Activated CD8-positive, alpha-beta memory T cell treated with anti-CD3 and anti-CD28 coated beads, Interleukin-2, amount 10 ng/mL, durations not matched to agents 7 days and 5 days (primary cell): Measurements from ENCODE around the gene RBM15B. TPM values are rescaled to one million over a fixed set of nuclear protein-coding genes. Genes with fewer than 3 reads are reported as not detected.
"Not testable (repeated sequence)": the region's sequence is repeated elsewhere in the genome, so short reads cannot be mapped to it uniquely, and the experiment has no call there.

Source experiments
- ATAC-seq: fragments of 150-1000 bp; cut with Tn5 transposase; one replicate; pipeline ENCODE4 v1.10.0; 2021; ENCODE audit warnings: moderate library complexity
- CTCF ChIA-PET: fragments of 350-600 bp; sonication (Branson Sonifier 250); formaldehyde crosslinking; loops from one replicate; lab custom pipeline; 2021; ENCODE audit warnings: antibody characterized with exemption; lab: Charles Lee
- DNase-seq: peaks from one replicate; pipeline ENCODE4 v3.0.0-alpha.2; 2020
- H3K27ac Mint-ChIP-seq: one replicate; pipeline ENCODE4 v1.8.0; 2021; ENCODE audit warnings: mild to moderate bottlenecking, mixed read lengths
- H3K27me3 Mint-ChIP-seq: one replicate; pipeline ENCODE4 v1.8.0; 2021; ENCODE audit warnings: mixed read lengths
- H3K36me3 Mint-ChIP-seq: one replicate; pipeline ENCODE4 v1.8.0; 2021; ENCODE audit warnings: mild to moderate bottlenecking, mixed read lengths
- H3K4me1 Mint-ChIP-seq: one replicate; pipeline ENCODE4 v1.8.0; 2021; ENCODE audit warnings: mixed read lengths
- H3K4me3 Mint-ChIP-seq: one replicate; pipeline ENCODE4 v1.8.0; 2021; ENCODE audit warnings: mild to moderate bottlenecking, moderate library complexity, mixed read lengths
- H3K9me3 Mint-ChIP-seq: one replicate; pipeline ENCODE4 v1.8.0; 2022; ENCODE audit warnings: low read depth, mixed read lengths
- total RNA-seq, 2 experiments: library from RNA; stranded (reverse); gene quantifications; one replicate each; pipeline ENCODE4 v1.2.3, GENCODE V29; 2021

Gene RBM15B
- total RNA-seq, 2 experiments from 2014 or later, result 28.7 to 36.1 TPM

- H3K4me1 Mint-ChIP-seq, H3K36me3 Mint-ChIP-seq, H3K9me3 Mint-ChIP-seq, CTCF ChIA-PET, H3K27me3 Mint-ChIP-seq, DNase-seq, H3K27ac Mint-ChIP-seq, H3K4me3 Mint-ChIP-seq, ATAC-seq: not testable (repeated sequence)
Observed at GRCh38 chr3:51368276-51368675, 22.8 kb upstream of the RBM15B start.

- DNase-seq, result peak; percentile 68
- Mint-ChIP-seq H3K9me3 (no peaks in the 10 kb centered on the region), H3K4me1 (no peaks in the 10 kb centered on the region), H3K4me3 (no peak overlapping the region), H3K27me3 (no peaks in the 10 kb centered on the region), H3K36me3 (peaks cover 3% of the 10 kb centered on the region), H3K27ac (no peak overlapping the region)
- CTCF ChIA-PET, result interaction anchor here (1.0 to 3.0 kb wide), 8 partner anchors 8 to 830 kb away, joined by 3 to 27 read pairs (median 4); no protein-coding TSS in a partner anchor
- ATAC-seq, result peak; percentile 66
Observed at GRCh38 chr3:51371943-51372557, 19.0 kb upstream of the RBM15B start.

GRCh38 chr3:51373658-51374421 lies 17.2 kb upstream of the RBM15B start:
- ATAC-seq, result no peak
- no peak for DNase-seq
- no peaks in the 10 kb centered on the region for H3K27me3 Mint-ChIP-seq
- no peak overlapping the region for H3K27ac Mint-ChIP-seq
- H3K9me3 Mint-ChIP-seq, result no peaks in the 10 kb centered on the region
- no peak overlapping the region for H3K4me3 Mint-ChIP-seq
- H3K36me3 Mint-ChIP-seq, result no peaks in the 10 kb centered on the region
- CTCF ChIA-PET, result no interaction called here
- H3K4me1 Mint-ChIP-seq, result no peaks in the 10 kb centered on the region

- H3K27me3 Mint-ChIP-seq, result no peaks in the 10 kb centered on the region
- no peaks in the 10 kb centered on the region for H3K9me3 Mint-ChIP-seq
- no peak overlapping the region for H3K4me3 Mint-ChIP-seq
- no peak for ATAC-seq
- H3K4me1 Mint-ChIP-seq, result peaks cover 6% of the 10 kb centered on the region
- no peak overlapping the region for H3K27ac Mint-ChIP-seq
- no peak for DNase-seq
- CTCF ChIA-PET, result no interaction called here
- H3K36me3 Mint-ChIP-seq, result no peaks in the 10 kb centered on the region
Observed at GRCh38 chr3:51374456-51374855, 16.6 kb upstream of the RBM15B start.

GRCh38 chr3:51375136-51375535 lies 15.9 kb upstream of the RBM15B start:
- H3K27me3 Mint-ChIP-seq, result no peaks in the 10 kb centered on the region
- ATAC-seq, result no peak
- H3K9me3 Mint-ChIP-seq, result no peaks in the 10 kb centered on the region
- H3K27ac Mint-ChIP-seq, result no peak overlapping the region
- H3K4me1 Mint-ChIP-seq, result peaks cover 9% of the 10 kb centered on the region
- CTCF ChIA-PET, result interaction anchor here (0.6 to 0.7 kb wide), 2 partner anchors 664 to 759 kb away, joined by 3 read pairs; no protein-coding TSS in a partner anchor
- no peaks in the 10 kb centered on the region for H3K36me3 Mint-ChIP-seq
- no peak for DNase-seq
- H3K4me3 Mint-ChIP-seq, result no peak overlapping the region

GRCh38 chr3:51375571-51375970 lies 15.5 kb upstream of the RBM15B start:
- no peak overlapping the region for H3K4me3 Mint-ChIP-seq
- CTCF ChIA-PET, result interaction anchor here (0.6 to 0.7 kb wide), 2 partner anchors 664 to 759 kb away, joined by 3 read pairs; no protein-coding TSS in a partner anchor
- no peaks in the 10 kb centered on the region for H3K36me3 Mint-ChIP-seq
- H3K4me1 Mint-ChIP-seq, result peaks cover 9% of the 10 kb centered on the region
- ATAC-seq (no peak), DNase-seq (no peak)
- no peak overlapping the region for H3K27ac Mint-ChIP-seq
- no peaks in the 10 kb centered on the region for H3K9me3 Mint-ChIP-seq
- no peaks in the 10 kb centered on the region for H3K27me3 Mint-ChIP-seq

GRCh38 chr3:51378065-51378464 lies 13.0 kb upstream of the RBM15B start:
- ATAC-seq (no peak), DNase-seq (no peak)
- peaks cover 11% of the 10 kb centered on the region for H3K4me1 Mint-ChIP-seq
- no peaks in the 10 kb centered on the region for H3K9me3 Mint-ChIP-seq
- CTCF ChIA-PET, result interaction anchor here (1.2 kb wide), 1 partner anchor 702 kb away, joined by 3 read pairs; no protein-coding TSS in a partner anchor
- no peaks in the 10 kb centered on the region for H3K36me3 Mint-ChIP-seq
- no peaks in the 10 kb centered on the region for H3K27me3 Mint-ChIP-seq
- no peak overlapping the region for H3K27ac Mint-ChIP-seq
- H3K4me3 Mint-ChIP-seq, result no peak overlapping the region

GRCh38 chr3:51378726-51379125 lies 12.4 kb upstream of the RBM15B start:
- Mint-ChIP-seq H3K4me1 (peaks cover 17% of the 10 kb centered on the region), H3K9me3 (no peaks in the 10 kb centered on the region), H3K36me3 (no peaks in the 10 kb centered on the region), H3K27ac (no peak overlapping the region), H3K27me3 (no peaks in the 10 kb centered on the region), H3K4me3 (no peak overlapping the region)
- CTCF ChIA-PET, result interaction anchor here (1.2 to 3.6 kb wide), 2 partner anchors 11 to 703 kb away, joined by 3 to 14 read pairs; no protein-coding TSS in a partner anchor
- ATAC-seq (no peak), DNase-seq (no peak)

- Mint-ChIP-seq H3K4me3 (no peak overlapping the region), H3K27ac (no peak overlapping the region), H3K36me3 (peaks cover 2% of the 10 kb centered on the region), H3K9me3 (no peaks in the 10 kb centered on the region), H3K27me3 (no peaks in the 10 kb centered on the region), H3K4me1 (peaks cover 22% of the 10 kb centered on the region)
- ATAC-seq (no peak), DNase-seq (no peak)
- CTCF ChIA-PET, result interaction anchor here (0.8 to 3.6 kb wide), 3 partner anchors 10 to 704 kb away, joined by 3 to 14 read pairs (median 3); no protein-coding TSS in a partner anchor
Observed at GRCh38 chr3:51379301-51379700, 11.8 kb upstream of the RBM15B start.

- H3K36me3 Mint-ChIP-seq, result peaks cover 2% of the 10 kb centered on the region
- no peak overlapping the region for H3K27ac Mint-ChIP-seq
- peaks cover 22% of the 10 kb centered on the region for H3K4me1 Mint-ChIP-seq
- no peaks in the 10 kb centered on the region for H3K27me3 Mint-ChIP-seq
- DNase-seq, result no peak
- ATAC-seq, result no peak
- no peak overlapping the region for H3K4me3 Mint-ChIP-seq
- CTCF ChIA-PET, result interaction anchor here (0.8 to 3.6 kb wide), 4 partner anchors 8 to 408 kb away, joined by 3 to 14 read pairs (median 4); no protein-coding TSS in a partner anchor
- no peaks in the 10 kb centered on the region for H3K9me3 Mint-ChIP-seq
Observed at GRCh38 chr3:51379746-51380455, 11.2 kb upstream of the RBM15B start.

GRCh38 chr3:51380601-51381332 lies 10.3 kb upstream of the RBM15B start:
- H3K9me3 Mint-ChIP-seq, result no peaks in the 10 kb centered on the region
- CTCF ChIA-PET, result interaction anchor here (1.0 to 3.6 kb wide), 3 partner anchors 9 to 121 kb away, joined by 3 to 14 read pairs (median 4); no protein-coding TSS in a partner anchor
- H3K36me3 Mint-ChIP-seq, result peaks cover 5% of the 10 kb centered on the region
- H3K4me1 Mint-ChIP-seq, result peaks cover 24% of the 10 kb centered on the region
- ATAC-seq (no peak), DNase-seq (no peak)
- no peaks in the 10 kb centered on the region for H3K27me3 Mint-ChIP-seq
- no peak overlapping the region for H3K4me3 Mint-ChIP-seq
- no peak overlapping the region for H3K27ac Mint-ChIP-seq

GRCh38 chr3:51381333-51381705 lies 9.8 kb upstream of the RBM15B start:
- CTCF ChIA-PET, result interaction anchor here (1.5 to 3.6 kb wide), 2 partner anchors 8 to 10 kb away, joined by 4 to 14 read pairs; no protein-coding TSS in a partner anchor

More at GRCh38 chr3:51381333-51381705, 9.8 kb upstream of the RBM15B start:
- H3K27ac Mint-ChIP-seq, result no peak overlapping the region
- no peak for ATAC-seq
- peaks cover 11% of the 10 kb centered on the region for H3K36me3 Mint-ChIP-seq
- H3K4me3 Mint-ChIP-seq, result no peak overlapping the region
- DNase-seq, result no peak
- H3K27me3 Mint-ChIP-seq, result no peaks in the 10 kb centered on the region
- no peaks in the 10 kb centered on the region for H3K9me3 Mint-ChIP-seq
- H3K4me1 Mint-ChIP-seq, result peaks cover 30% of the 10 kb centered on the region
